A549 (cell line): ENCODE results near the gene CDKN2D. TPM values are rescaled to one million over a fixed set of nuclear protein-coding genes. Genes with fewer than 3 reads are reported as not detected.

ENCODE experiments used
- ATAC-seq, 2 experiments: fragments of 200-7000 bp in 1 of 2; fragments of >200 bp in 1 of 2; cut with Nextera tagmentation in 1 of 2; cut with Tn5 transposase in 1 of 2; 3 replicates each; pipeline versions ENCODE4 v1.8.0 to v1.9.1; 2018 to 2020; ENCODE audit warnings: mild to moderate bottlenecking in 1 of 2, moderate library complexity in 1 of 2
- CTCF ChIA-PET: fragments of 300-600 bp; sonication (Branson Sonifier 250); formaldehyde crosslinking; extraction: SDS; loops from one replicate; lab custom pipeline; 2021; ENCODE audit warnings: antibody characterized with exemption, inconsistent platforms; lab: Yijun Ruan, JAX
- POLR2A ChIA-PET: fragments of 350-600 bp; formaldehyde crosslinking; extraction: SDS; loops from one replicate; lab custom pipeline; 2021; ENCODE audit warnings: antibody characterized with exemption, inconsistent platforms; lab: Yijun Ruan, JAX
- DNase-seq, 2 experiments: peaks; one replicate each; pipeline versions ENCODE4 v3.0.0 to v3.0.0-alpha.2; 2011 to 2016; ENCODE audit warnings: low read depth in 1 of 2, low spot score in 1 of 2
- FAIRE-seq: peaks from 2 replicates; lab custom pipeline; 2011; peaks lifted over from hg19 to GRCh38; lab: Jason Lieb, UNC
- H3K27ac ChIP-seq, 2 experiments: fragments of >200 bp; sonication (Bioruptor Twin); formaldehyde crosslinking; 3 replicates each; pipeline ENCODE4 v1.5.1; 2016 to 2017
- H3K4me1 ChIP-seq: fragments of >200 bp; sonication (Bioruptor Twin); formaldehyde crosslinking; 3 replicates; pipeline ENCODE4 v1.6.1; 2016
- H3K4me2 ChIP-seq: fragments of >200 bp; sonication (Bioruptor Twin); formaldehyde crosslinking; 3 replicates; pipeline ENCODE4 v1.6.1; 2016
- H3K4me3 ChIP-seq: fragments of >200 bp; sonication (Bioruptor Twin); formaldehyde crosslinking; 3 replicates; pipeline ENCODE4 v1.5.1; 2016
- H3K9me3 ChIP-seq: fragments of >200 bp; sonication (Bioruptor Twin); formaldehyde crosslinking; 3 replicates; pipeline ENCODE4 v1.6.1; 2016
- BHLHE40 ChIP-seq: IDR thresholded peaks from 2 replicates; pipeline ENCODE4 v1.6.1; 2012; ENCODE audit warnings: low read depth, low read length, inconsistent platforms
- CHD2 ChIP-seq: fragments of 150-350 bp; IDR thresholded peaks from 2 replicates; pipeline ENCODE4 v1.6.1; 2014; ENCODE audit warnings: low read length; ENCODE audit not compliant: partially characterized antibody
- ELK1 ChIP-seq: fragments of 150-350 bp; IDR thresholded peaks from 2 replicates; pipeline ENCODE4 v1.6.1; 2014; ENCODE audit warnings: low read depth, mild to moderate bottlenecking, low read length
- FOSL2 ChIP-seq, 2 experiments: fragments of 450-650 bp in 1 of 2; fragments of >200 bp in 1 of 2; sonication (Bioruptor Twin) in 1 of 2; formaldehyde crosslinking; IDR thresholded peaks; 2 replicates each; pipeline versions ENCODE4 v1.5.0 to v1.6.1; 2016 to 2020; ENCODE audit warnings: mild to moderate bottlenecking in 1 of 2, moderate library complexity in 1 of 2
- GATA3 ChIP-seq: IDR thresholded peaks from 2 replicates; pipeline ENCODE4 v1.6.1; 2012; ENCODE audit warnings: borderline replicate concordance
- HES2 ChIP-seq: fragments of >200 bp; sonication (Bioruptor Twin); formaldehyde crosslinking; IDR thresholded peaks from 2 replicates; pipeline ENCODE4 v1.6.1; 2016
- HOXA7 ChIP-seq: fragments of 250-450 bp; sonication (Bioruptor Pico); IDR thresholded peaks from 2 replicates; pipeline ENCODE4 v1.5.0; 2020; ENCODE audit warnings: mild to moderate bottlenecking, moderate library complexity
- JUNB ChIP-seq: fragments of >200 bp; sonication (Bioruptor Twin); formaldehyde crosslinking; IDR thresholded peaks from 2 replicates; pipeline ENCODE4 v1.6.1; 2016
- MYC ChIP-seq: IDR thresholded peaks from 2 replicates; pipeline ENCODE4 v1.6.1; 2012; ENCODE audit warnings: mild to moderate bottlenecking, inconsistent platforms, low read length, improper control_type of control experiment, borderline replicate concordance
- RARB ChIP-seq: fragments of 250-450 bp; sonication (Bioruptor Pico); IDR thresholded peaks from 2 replicates; pipeline ENCODE4 v1.8.0; 2021; ENCODE audit warnings: mild to moderate bottlenecking, moderate library complexity
- RCOR1 ChIP-seq: fragments of 150-350 bp; IDR thresholded peaks from 2 replicates; pipeline ENCODE4 v1.6.1; 2014; ENCODE audit warnings: antibody characterized with exemption, low read length, low read depth
- REST ChIP-seq: fragments of 200-600 bp; sonication (generic); IDR thresholded peaks from 2 replicates; pipeline ENCODE4 v1.6.1; 2016; ENCODE audit warnings: antibody characterized with exemption, mild to moderate bottlenecking, moderate library complexity
- SMC3 ChIP-seq: fragments of >200 bp; sonication (Bioruptor Twin); formaldehyde crosslinking; IDR thresholded peaks from 3 replicates; pipeline ENCODE4 v1.6.1; 2018; ENCODE audit warnings: inconsistent platforms
- USF2 ChIP-seq: fragments of 450-650 bp; IDR thresholded peaks from 2 replicates; pipeline ENCODE4 v1.6.1; 2014; ENCODE audit warnings: antibody characterized with exemption
- WGBS: methylation state at CpG from one replicate; pipeline ENCODE4 v1.1.6; 2017; ENCODE audit errors: missing lambda C conversion rate; 5-methylcytosine and 5-hydroxymethylcytosine counted together
- polyA plus RNA-seq, 4 experiments: library from polyadenylated mRNA; depleted of rRNA in 3 of 4; stranded (reverse); fragments of >200 nt; fragmentation: RNase III in 1 of 4; extraction: RNeasy Plus Mini Kit Qiagen cat#74134 plus additional on column Dnase treatment in 1 of 4; gene quantifications; 2 replicates in 3 of 4; 3 replicates in 1 of 4; pipeline ENCODE4 v1.2.3, GENCODE V29; 2011 to 2017
- TF ChIP-seq, protein P1 (sequence below): fragments of >200 bp; sonication (Bioruptor Twin); formaldehyde crosslinking; IDR thresholded peaks from 3 replicates; pipeline ENCODE4 v1.5.1; 2016
- TF ChIP-seq, protein P2 (sequence below): fragments of 250-450 bp; sonication (Bioruptor Pico); IDR thresholded peaks from 2 replicates; pipeline ENCODE4 v1.5.0; 2020; ENCODE audit warnings: low read depth, mild to moderate bottlenecking, moderate library complexity
- TF ChIP-seq, protein P3 (sequence below): fragments of >200 bp; sonication (Bioruptor Twin); formaldehyde crosslinking; IDR thresholded peaks from 3 replicates; pipeline ENCODE4 v1.6.1; 2016

The CDKN2D gene
- polyA plus RNA-seq, 2 of the 4 experiments (the other 2 are of a cell fraction): 3.1 to 4.3 TPM

GRCh38 chr19:10612499-10613119 lies 43.8 kb upstream of the CDKN2D start (continued):
- TF ChIP-seq, protein P1, sequence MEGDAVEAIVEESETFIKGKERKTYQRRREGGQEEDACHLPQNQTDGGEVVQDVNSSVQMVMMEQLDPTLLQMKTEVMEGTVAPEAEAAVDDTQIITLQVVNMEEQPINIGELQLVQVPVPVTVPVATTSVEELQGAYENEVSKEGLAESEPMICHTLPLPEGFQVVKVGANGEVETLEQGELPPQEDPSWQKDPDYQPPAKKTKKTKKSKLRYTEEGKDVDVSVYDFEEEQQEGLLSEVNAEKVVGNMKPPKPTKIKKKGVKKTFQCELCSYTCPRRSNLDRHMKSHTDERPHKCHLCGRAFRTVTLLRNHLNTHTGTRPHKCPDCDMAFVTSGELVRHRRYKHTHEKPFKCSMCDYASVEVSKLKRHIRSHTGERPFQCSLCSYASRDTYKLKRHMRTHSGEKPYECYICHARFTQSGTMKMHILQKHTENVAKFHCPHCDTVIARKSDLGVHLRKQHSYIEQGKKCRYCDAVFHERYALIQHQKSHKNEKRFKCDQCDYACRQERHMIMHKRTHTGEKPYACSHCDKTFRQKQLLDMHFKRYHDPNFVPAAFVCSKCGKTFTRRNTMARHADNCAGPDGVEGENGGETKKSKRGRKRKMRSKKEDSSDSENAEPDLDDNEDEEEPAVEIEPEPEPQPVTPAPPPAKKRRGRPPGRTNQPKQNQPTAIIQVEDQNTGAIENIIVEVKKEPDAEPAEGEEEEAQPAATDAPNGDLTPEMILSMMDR: no peak
- TF ChIP-seq RCOR1: no peak
- no peak for TF ChIP-seq ELK1
- TF ChIP-seq MYC: no peak
- no peak for TF ChIP-seq GATA3
- TF ChIP-seq FOSL2 (IDR thresholded peaks at IDR 0.05): no peak
- TF ChIP-seq FOSL2 (CRISPR knock-in tag; IDR thresholded peaks at IDR 0.05): no peak
- no peak for TF ChIP-seq HES2
- TF ChIP-seq, protein P2, sequence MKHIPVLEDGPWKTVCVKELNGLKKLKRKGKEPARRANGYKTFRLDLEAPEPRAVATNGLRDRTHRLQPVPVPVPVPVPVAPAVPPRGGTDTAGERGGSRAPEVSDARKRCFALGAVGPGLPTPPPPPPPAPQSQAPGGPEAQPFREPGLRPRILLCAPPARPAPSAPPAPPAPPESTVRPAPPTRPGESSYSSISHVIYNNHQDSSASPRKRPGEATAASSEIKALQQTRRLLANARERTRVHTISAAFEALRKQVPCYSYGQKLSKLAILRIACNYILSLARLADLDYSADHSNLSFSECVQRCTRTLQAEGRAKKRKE: no peak
- TF ChIP-seq JUNB: no peak
- TF ChIP-seq USF2: no peak

GRCh38 chr19:10611907-10612306 lies 43.1 kb upstream of the CDKN2D start:
- ChIA-PET POLR2A (no interaction called here), CTCF (interaction anchor here (0.9 to 1.5 kb wide), 2 partner anchors 31 to 33 kb away, joined by 5 to 6 read pairs; no protein-coding TSS in a partner anchor)
- Histone ChIP-seq H3K9me3 (no peaks in the 10 kb centered on the region), H3K4me2 (no peak overlapping the region), H3K27ac (no peak overlapping the region), H3K4me1 (no peaks in the 10 kb centered on the region), H3K4me3 (no peak overlapping the region)
- DNase-seq: no peak
- no peak for ATAC-seq
- 89% methylated on average over 5 of the region's 5 CpGs for WGBS
- no peak for FAIRE-seq
- TF ChIP-seq, protein P3, sequence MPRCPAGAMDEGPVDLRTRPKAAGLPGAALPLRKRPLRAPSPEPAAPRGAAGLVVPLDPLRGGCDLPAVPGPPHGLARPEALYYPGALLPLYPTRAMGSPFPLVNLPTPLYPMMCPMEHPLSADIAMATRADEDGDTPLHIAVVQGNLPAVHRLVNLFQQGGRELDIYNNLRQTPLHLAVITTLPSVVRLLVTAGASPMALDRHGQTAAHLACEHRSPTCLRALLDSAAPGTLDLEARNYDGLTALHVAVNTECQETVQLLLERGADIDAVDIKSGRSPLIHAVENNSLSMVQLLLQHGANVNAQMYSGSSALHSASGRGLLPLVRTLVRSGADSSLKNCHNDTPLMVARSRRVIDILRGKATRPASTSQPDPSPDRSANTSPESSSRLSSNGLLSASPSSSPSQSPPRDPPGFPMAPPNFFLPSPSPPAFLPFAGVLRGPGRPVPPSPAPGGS: no peak
- TF ChIP-seq BHLHE40: no peak
- TF ChIP-seq ELK1: no peak
- TF ChIP-seq RARB (CRISPR knock-in tag): no peak
- no peak for TF ChIP-seq CHD2
- TF ChIP-seq REST: no peak
- no peak for TF ChIP-seq GATA3
- TF ChIP-seq HES2: no peak
- no peak for TF ChIP-seq HOXA7 (CRISPR knock-in tag)
- TF ChIP-seq SMC3: no peak
